ENCODE measurements around the gene MIOX. TPM values are rescaled to one million over a fixed set of nuclear protein-coding genes. Genes with fewer than 3 reads are reported as not detected.
"Not testable (repeated sequence)": the region's sequence is repeated elsewhere in the genome, so short reads cannot be mapped to it uniquely, and the experiment has no call there.

MIOX gene
- total and polyA plus RNA-seq, 11 donors = not detected

- Histone ChIP-seq H3K4me3 (no peak overlapping the region), H3K9me3 (no peaks in the 10 kb centered on the region), H3K27me3 (no peaks in the 10 kb centered on the region), H3K27ac (no peak overlapping the region), H3K36me3 (peaks cover 0 to 73% (median 63%) of the 10 kb centered on the region in 9 donors), H3K4me1 (no peaks in the 10 kb centered on the region)
- no peak for TF ChIP-seq POLR2A (IDR thresholded peaks at IDR 0.05)
- TF ChIP-seq CTCF (IDR thresholded peaks at IDR 0.05) = no peak
- 84 to 92% (median 87%) methylated on average over 14 to 20 of the region's 20 CpGs for whole genome bisulfite sequencing, 4 donors
- intact Hi-C loops (cut with DNase I) = no loop called here
- peak in 1 of 5 donors; percentile 13 for DNase-seq
- ATAC-seq = no peak
These were observed 31.0 kb downstream of the MIOX start for GRCh38 chr22:50517495-50518260.

- WGBS, 4 donors = 94 to 95% (median 95%) methylated on average over 6 to 7 of the region's 7 CpGs
- DNase-seq = peak in 1 of 5 donors; percentile 11
- ATAC-seq = no peak
- H3K36me3 ChIP-seq = peaks cover 0 to 83% (median 71%) of the 10 kb centered on the region in 9 donors
- no peak overlapping the region for H3K27ac ChIP-seq
- intact Hi-C loops (cut with DNase I) = no loop called here
- no peaks in the 10 kb centered on the region for H3K4me1 ChIP-seq
- TF ChIP-seq POLR2A (IDR thresholded peaks at IDR 0.05) (no peak), CTCF (IDR thresholded peaks at IDR 0.05) (no peak)
- no peak overlapping the region for H3K4me3 ChIP-seq
- no peaks in the 10 kb centered on the region for H3K27me3 ChIP-seq
- H3K9me3 ChIP-seq = no peaks in the 10 kb centered on the region
These were observed 31.9 kb downstream of the MIOX start for GRCh38 chr22:50518606-50519005.

GRCh38 chr22:50519151-50519550 lies 32.5 kb downstream of the MIOX start:
- intact Hi-C loops (cut with DNase I) = no loop called here
- DNase-seq (peak in 1 of 5 donors; percentile 12), ATAC-seq (no peak)
- H3K9me3 ChIP-seq = no peaks in the 10 kb centered on the region
- H3K36me3 ChIP-seq = peaks cover 0 to 88% (median 76%) of the 10 kb centered on the region in 9 donors
- H3K4me1 ChIP-seq = peaks cover 0 to 5% (median 2%) of the 10 kb centered on the region in 12 donors
- whole genome bisulfite sequencing, 4 donors = 92 to 98% (median 96%) methylated on average over 7 to 8 of the region's 8 CpGs
- no peak overlapping the region for H3K27ac ChIP-seq
- no peak for TF ChIP-seq POLR2A (IDR thresholded peaks at IDR 0.05)
- TF ChIP-seq CTCF (IDR thresholded peaks at IDR 0.05) = no peak
- H3K27me3 ChIP-seq = no peaks in the 10 kb centered on the region
- no peak overlapping the region for H3K4me3 ChIP-seq

DNA sequence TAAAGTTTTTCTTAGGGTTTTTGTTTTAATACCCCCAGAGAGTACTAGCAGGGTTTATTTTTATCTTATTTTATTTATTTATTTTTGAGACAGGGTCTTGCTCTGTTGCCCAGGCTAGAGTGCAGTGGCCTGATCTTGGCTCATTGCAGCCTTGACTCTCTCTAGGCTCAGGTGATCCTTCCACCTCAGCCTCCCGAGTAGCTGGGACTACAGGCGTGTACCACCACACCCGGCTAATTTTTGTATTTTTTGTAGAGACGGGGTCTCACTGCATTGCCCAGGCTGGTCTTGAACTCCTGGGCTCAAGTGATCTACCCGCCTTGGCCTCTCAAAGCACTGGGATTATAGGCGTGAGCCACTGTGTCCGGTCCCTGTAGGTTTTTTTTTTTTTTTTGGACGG lies 33.5 kb downstream of the MIOX start:
- not testable (repeated sequence) for ATAC-seq, DNase-seq, H3K4me3 ChIP-seq, H3K27me3 ChIP-seq, H3K9me3 ChIP-seq, H3K27ac ChIP-seq
- 95 to 96% (median 95%) methylated on average over 8 of the region's 8 CpGs for WGBS, 4 donors
- intact Hi-C loops (cut with DNase I) = loop anchor here in 1 of 10 donors (10.0 kb wide), 1 partner anchor 275 kb away; the partner anchor contains the start of gene TUBGCP6
- peaks cover 0 to 15% (median 12%) of the 10 kb centered on the region in 12 donors for H3K4me1 ChIP-seq
- H3K36me3 ChIP-seq = peaks cover 0 to 92% (median 76%) of the 10 kb centered on the region in 9 donors
